GM19193 (cell line): Measurements from ENCODE around the gene DIAPH3.

Source experiments
- POLR2A ChIP-seq: IDR thresholded peaks from 4 replicates; pipeline ENCODE4 v1.6.1; 2011; ENCODE audit not compliant: insufficient read depth, insufficient read length; ENCODE audit errors: extremely low read depth

The DIAPH3 gene

GRCh38 chr13:60120617-60121336, 43.0 kb downstream of the DIAPH3 start:
- no peak for TF ChIP-seq POLR2A

DNA sequence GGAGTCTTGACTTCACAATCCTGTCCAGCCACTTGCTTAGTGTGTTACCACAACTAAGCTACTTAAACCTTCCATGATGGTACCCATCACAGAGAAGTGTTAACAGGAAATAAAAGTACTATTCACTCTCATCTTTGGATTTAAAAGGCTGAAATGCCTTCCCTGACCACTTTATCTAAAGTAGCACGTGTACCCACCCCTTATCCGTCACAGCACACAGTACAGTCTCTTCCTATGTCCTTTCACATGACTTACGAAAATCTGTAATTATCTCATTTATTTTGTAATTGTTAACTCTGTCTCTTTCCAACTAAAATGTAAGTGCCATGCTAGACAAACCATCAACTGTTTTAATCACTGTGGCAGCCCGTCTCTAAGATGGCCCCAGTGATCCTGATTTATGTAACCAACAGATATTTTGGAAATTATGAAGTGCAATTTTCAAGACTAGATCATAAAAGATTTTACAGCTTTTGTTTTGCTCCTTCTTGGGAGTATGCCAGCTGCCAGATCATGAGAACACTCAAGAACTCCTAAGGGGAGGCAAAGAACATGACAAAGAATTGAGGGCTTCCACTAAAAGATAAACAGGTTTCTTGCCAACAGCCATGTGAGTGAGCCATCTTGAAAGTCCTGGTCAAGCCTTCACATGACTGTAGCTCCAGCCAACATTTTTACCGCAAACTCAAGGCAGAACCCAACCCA, 44.9 kb downstream of the DIAPH3 start:
- no peak for TF ChIP-seq POLR2A

- TF ChIP-seq POLR2A, result no peak
These were observed 49.2 kb downstream of the DIAPH3 start for GRCh38 chr13:60114499-60115028.

- TF ChIP-seq POLR2A, result no peak
These were observed 51.0 kb downstream of the DIAPH3 start for GRCh38 chr13:60112771-60113170.

- TF ChIP-seq POLR2A, result no peak
These were observed 52.0 kb downstream of the DIAPH3 start for GRCh38 chr13:60111691-60112090.

GRCh38 chr13:60109285-60109684, 54.4 kb downstream of the DIAPH3 start:
- TF ChIP-seq POLR2A, result no peak

DNA sequence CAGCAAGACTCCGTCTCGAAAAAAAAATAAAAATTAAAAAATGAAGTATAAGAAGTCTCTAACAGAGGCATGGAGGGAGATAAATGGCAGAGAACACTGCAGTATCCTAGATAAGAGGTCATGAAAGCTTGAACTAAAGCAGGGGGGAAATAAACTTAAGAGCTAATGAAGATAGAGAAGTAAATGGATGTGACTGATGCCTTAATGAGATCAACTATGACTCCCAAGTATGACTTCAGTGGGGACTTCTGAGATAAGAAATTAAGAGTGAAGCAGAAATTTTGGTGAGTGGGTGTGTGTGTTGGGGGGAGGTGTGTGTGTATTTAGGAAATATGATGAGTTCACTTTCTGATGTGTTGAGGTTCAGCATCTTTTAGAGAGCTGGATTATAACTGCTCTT, 55.1 kb downstream of the DIAPH3 start:
- TF ChIP-seq POLR2A, result no peak

DNA sequence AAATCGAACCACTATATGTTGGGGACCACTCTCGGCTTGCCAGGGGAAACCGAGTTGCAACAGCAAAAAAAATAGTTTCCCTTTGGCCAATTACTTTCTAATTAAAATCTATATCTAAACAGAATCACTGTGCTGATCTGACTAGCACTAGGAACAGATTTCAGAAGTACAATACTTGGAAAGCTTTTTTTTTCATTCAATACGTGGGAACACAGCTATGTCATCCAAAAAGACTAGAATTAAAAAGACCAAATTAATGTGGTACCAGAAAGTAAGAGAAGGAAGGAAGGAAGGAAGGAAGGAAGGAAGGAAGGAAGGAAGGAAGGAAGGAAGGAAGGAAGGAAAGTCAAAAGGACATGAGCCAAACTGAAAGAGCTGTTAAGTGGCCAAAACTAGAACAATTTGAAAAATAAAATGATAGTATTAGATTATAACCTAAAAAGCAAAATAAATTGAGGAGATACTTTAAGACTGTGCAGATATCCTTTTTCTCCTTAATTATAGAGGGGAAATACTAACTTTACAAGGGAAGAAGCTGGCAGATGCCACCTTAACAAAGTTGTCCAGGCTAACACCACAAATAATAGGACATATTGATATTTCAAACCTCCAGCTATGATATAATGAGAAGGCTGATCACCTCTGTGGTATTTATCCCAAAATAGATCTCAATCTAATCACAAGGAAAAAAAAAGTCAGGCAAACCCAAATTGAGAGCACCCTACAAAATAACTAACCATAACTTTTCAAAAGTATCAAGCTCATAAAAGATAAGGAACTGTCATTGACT, 63.9 kb downstream of the DIAPH3 start:
- TF ChIP-seq POLR2A, result no peak

DNA sequence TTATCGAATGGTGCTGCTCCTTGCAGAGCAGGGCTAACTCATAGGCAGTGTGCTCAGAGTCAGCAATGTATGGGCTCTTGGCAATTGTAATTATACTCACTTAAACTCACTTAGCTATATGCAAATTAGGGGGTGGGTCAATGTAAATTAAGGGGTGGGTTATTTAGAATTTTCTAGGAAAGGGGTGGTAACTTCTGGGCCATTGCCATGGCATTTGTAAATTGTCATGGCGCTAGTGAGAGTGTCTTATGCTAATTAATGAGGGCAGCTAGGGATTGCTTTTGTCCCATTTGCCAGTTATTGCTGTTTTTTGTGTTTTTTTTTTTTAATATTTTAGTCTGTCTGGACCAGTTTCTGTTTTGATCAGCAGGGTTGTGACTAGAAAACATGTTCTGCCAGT, 68.4 kb downstream of the DIAPH3 start:
- no peak for TF ChIP-seq POLR2A

DNA sequence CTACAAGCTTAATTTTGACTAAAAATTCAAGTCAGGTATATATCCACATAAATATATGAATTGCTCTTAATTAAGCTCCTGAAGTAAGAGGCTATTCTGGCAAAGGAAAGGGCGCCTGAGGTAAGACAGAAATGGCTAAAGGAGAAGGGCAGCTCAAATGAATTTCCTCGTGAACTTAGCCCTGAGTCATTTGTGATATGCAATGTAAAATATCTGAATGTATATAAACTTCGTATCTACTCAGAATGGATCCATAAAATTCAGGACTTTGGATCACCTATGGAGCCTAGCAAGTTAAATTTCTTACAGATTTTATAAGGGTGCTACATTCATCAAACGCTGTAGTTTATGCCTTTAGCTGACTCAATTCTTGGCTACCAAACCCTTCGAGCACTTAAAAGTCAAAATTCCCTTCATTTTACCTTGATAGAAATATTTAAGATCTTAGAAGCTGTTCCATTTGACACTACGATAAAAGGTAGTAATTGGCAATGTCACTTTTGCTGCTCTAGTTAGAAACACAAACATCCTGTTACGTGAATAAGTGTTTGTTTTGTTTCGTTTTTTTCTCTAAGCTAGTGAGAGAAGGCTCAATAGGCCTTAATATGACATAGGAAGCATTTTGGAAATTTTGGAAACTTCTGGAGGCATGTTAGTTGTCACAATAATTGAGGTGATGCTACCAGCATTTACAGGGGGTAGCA, 69.2 kb downstream of the DIAPH3 start:
- TF ChIP-seq POLR2A, result no peak

DNA sequence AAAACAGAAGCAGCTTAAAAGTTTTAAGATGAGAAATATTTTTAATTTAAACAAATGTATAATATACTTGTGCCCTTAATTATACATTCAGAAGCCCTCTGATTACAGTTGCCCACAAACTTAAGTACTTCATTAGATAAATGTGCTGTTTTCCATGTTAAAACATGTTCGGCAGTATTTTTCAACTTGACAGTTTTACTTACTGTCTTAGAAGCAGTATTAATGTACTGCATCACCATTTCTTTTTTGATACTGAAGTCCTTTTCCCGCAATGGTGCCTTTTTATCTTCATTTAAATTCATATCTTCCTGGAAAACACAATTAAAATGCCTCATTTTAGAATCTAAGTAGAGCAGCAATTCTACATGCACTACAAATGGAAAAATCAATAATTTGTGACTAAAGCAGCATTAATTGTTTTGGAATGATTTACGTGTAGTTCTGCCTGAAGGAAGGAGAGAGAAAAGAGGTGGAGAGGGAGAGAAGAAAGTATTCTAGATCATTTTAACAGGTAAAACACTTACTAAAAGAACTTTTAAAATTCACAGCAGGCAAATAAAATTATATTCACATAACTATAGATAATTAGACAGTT, 70.2 kb downstream of the DIAPH3 start:
- no peak for TF ChIP-seq POLR2A

GRCh38 chr13:60091573-60091972, 72.2 kb downstream of the DIAPH3 start:
- TF ChIP-seq POLR2A, result no peak

- no peak for TF ChIP-seq POLR2A
These were observed 73.2 kb downstream of the DIAPH3 start for GRCh38 chr13:60090574-60090973.

DNA sequence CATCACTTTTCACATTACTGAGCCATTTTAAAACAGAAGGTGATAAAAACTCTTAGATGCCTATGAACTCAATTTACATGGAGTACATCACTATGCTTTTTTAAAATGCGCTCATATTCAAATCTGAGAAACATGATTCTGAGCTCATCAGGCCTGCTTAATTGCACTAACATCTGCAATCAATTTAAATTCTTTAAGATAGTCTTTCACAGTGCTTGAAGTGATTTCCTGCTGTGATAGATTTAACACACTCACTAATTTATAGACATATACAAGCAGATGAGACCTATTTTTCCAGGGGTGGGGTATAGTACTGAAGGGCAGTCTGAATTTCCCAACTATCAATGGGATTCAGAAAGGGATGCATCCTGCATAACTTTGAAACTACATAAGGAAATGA, 82.9 kb downstream of the DIAPH3 start:
- no peak for TF ChIP-seq POLR2A
